A549 (cell line): Measurements from ENCODE around the gene EIF2B2. TPM values are rescaled to one million over a fixed set of nuclear protein-coding genes. Genes with fewer than 3 reads are reported as not detected.

Experiments used
- ATAC-seq, 2 experiments: fragments of 200-7000 bp in 1 of 2; fragments of >200 bp in 1 of 2; cut with Nextera tagmentation in 1 of 2; cut with Tn5 transposase in 1 of 2; 3 replicates each; pipeline versions ENCODE4 v1.8.0 to v1.9.1; 2018 to 2020; ENCODE audit warnings: mild to moderate bottlenecking in 1 of 2, moderate library complexity in 1 of 2
- CTCF ChIA-PET: fragments of 300-600 bp; sonication (Branson Sonifier 250); formaldehyde crosslinking; extraction: SDS; loops from one replicate; lab custom pipeline; 2021; ENCODE audit warnings: antibody characterized with exemption, inconsistent platforms; lab: Yijun Ruan, JAX
- POLR2A ChIA-PET: fragments of 350-600 bp; formaldehyde crosslinking; extraction: SDS; loops from one replicate; lab custom pipeline; 2021; ENCODE audit warnings: antibody characterized with exemption, inconsistent platforms; lab: Yijun Ruan, JAX
- DNase-seq, 2 experiments: peaks; one replicate each; pipeline versions ENCODE4 v3.0.0 to v3.0.0-alpha.2; 2011 to 2016; ENCODE audit warnings: low read depth in 1 of 2, low spot score in 1 of 2
- FAIRE-seq: peaks from 2 replicates; lab custom pipeline; 2011; peaks lifted over from hg19 to GRCh38; lab: Jason Lieb, UNC
- H3K27ac ChIP-seq, 2 experiments: fragments of >200 bp; sonication (Bioruptor Twin); formaldehyde crosslinking; 3 replicates each; pipeline ENCODE4 v1.5.1; 2016 to 2017
- H3K4me1 ChIP-seq: fragments of >200 bp; sonication (Bioruptor Twin); formaldehyde crosslinking; 3 replicates; pipeline ENCODE4 v1.6.1; 2016
- H3K4me2 ChIP-seq: fragments of >200 bp; sonication (Bioruptor Twin); formaldehyde crosslinking; 3 replicates; pipeline ENCODE4 v1.6.1; 2016
- H3K4me3 ChIP-seq: fragments of >200 bp; sonication (Bioruptor Twin); formaldehyde crosslinking; 3 replicates; pipeline ENCODE4 v1.5.1; 2016
- H3K9me3 ChIP-seq: fragments of >200 bp; sonication (Bioruptor Twin); formaldehyde crosslinking; 3 replicates; pipeline ENCODE4 v1.6.1; 2016
- CBX2 ChIP-seq: fragments of 200-600 bp; sonication (generic); IDR thresholded peaks from 2 replicates; pipeline ENCODE4 v1.6.1; 2016; ENCODE audit warnings: low read depth, mild to moderate bottlenecking, borderline replicate concordance
- CBX8 ChIP-seq: fragments of 200-600 bp; sonication (generic); IDR thresholded peaks from 2 replicates; pipeline ENCODE4 v1.6.1; 2016
- CEBPB ChIP-seq, 2 experiments: fragments of >200 bp in 1 of 2; sonication (Bioruptor Twin) in 1 of 2; formaldehyde crosslinking in 1 of 2; IDR thresholded peaks; 2 replicates each; pipeline ENCODE4 v1.6.1; 2012 to 2016
- CHD2 ChIP-seq: fragments of 150-350 bp; IDR thresholded peaks from 2 replicates; pipeline ENCODE4 v1.6.1; 2014; ENCODE audit warnings: low read length; ENCODE audit not compliant: partially characterized antibody
- EHMT2 ChIP-seq: fragments of 200-600 bp; sonication (generic); IDR thresholded peaks from 2 replicates; pipeline ENCODE4 v1.6.1; 2016; ENCODE audit warnings: antibody characterized with exemption, low read depth, mild to moderate bottlenecking, moderate library complexity
- FOSB ChIP-seq: fragments of 250-450 bp; sonication (Bioruptor Pico); IDR thresholded peaks from 2 replicates; pipeline ENCODE4 v1.5.0; 2020; ENCODE audit warnings: mild to moderate bottlenecking, moderate library complexity
- FOXS1 ChIP-seq: fragments of 250-450 bp; sonication (Bioruptor Pico); IDR thresholded peaks from 2 replicates; pipeline ENCODE4 v1.5.0; 2020; ENCODE audit warnings: mild to moderate bottlenecking, moderate library complexity
- HOXB5 ChIP-seq: fragments of 250-450 bp; sonication (Bioruptor Pico); IDR thresholded peaks from 2 replicates; pipeline ENCODE4 v1.5.0; 2020; ENCODE audit warnings: mild to moderate bottlenecking, moderate library complexity
- KDM5A ChIP-seq: fragments of 200-600 bp; sonication (generic); IDR thresholded peaks from 2 replicates; pipeline ENCODE4 v1.6.1; 2016; ENCODE audit warnings: antibody characterized with exemption, mild to moderate bottlenecking
- NFE2L2 ChIP-seq: fragments of 150-350 bp; conservative IDR thresholded peaks from 2 replicates; pipeline ENCODE4 v1.6.1; 2014; ENCODE audit warnings: low read length
- PHF8 ChIP-seq: fragments of 200-600 bp; sonication (generic); IDR thresholded peaks from 2 replicates; pipeline ENCODE4 v1.6.1; 2016; ENCODE audit warnings: low read depth, mild to moderate bottlenecking, antibody characterized with exemption, moderate library complexity, borderline replicate concordance
- RAD21 ChIP-seq, 2 experiments: fragments of >200 bp in 1 of 2; sonication (Bioruptor Twin) in 1 of 2; formaldehyde crosslinking in 1 of 2; IDR thresholded peaks in 1 of 2; conservative IDR thresholded peaks in 1 of 2; 2 replicates in 1 of 2; 3 replicates in 1 of 2; pipeline ENCODE4 v1.6.1; 2012 to 2018; ENCODE audit warnings: inconsistent platforms in 1 of 2
- WGBS: methylation state at CpG from one replicate; pipeline ENCODE4 v1.1.6; 2017; ENCODE audit errors: missing lambda C conversion rate; 5-methylcytosine and 5-hydroxymethylcytosine counted together
- polyA plus RNA-seq, 4 experiments: library from polyadenylated mRNA; depleted of rRNA in 3 of 4; stranded (reverse); fragments of >200 nt; fragmentation: RNase III in 1 of 4; extraction: RNeasy Plus Mini Kit Qiagen cat#74134 plus additional on column Dnase treatment in 1 of 4; gene quantifications; 2 replicates in 3 of 4; 3 replicates in 1 of 4; pipeline ENCODE4 v1.2.3, GENCODE V29; 2011 to 2017
- TF ChIP-seq, protein P1 (sequence below): IDR thresholded peaks from 2 replicates; pipeline ENCODE4 v1.6.1; 2012; ENCODE audit warnings: low read depth, borderline replicate concordance
- TF ChIP-seq, protein P2 (sequence below): fragments of 200-600 bp; sonication (generic); IDR thresholded peaks from 2 replicates; pipeline ENCODE4 v1.6.1; 2016; ENCODE audit warnings: antibody characterized with exemption, mild to moderate bottlenecking, moderate library complexity
- TF ChIP-seq, protein P3 (sequence below): fragments of 150-350 bp; IDR thresholded peaks from 2 replicates; pipeline ENCODE4 v1.6.1; 2014; ENCODE audit warnings: low read depth, mild to moderate bottlenecking, low read length
- TF ChIP-seq, protein P4 (sequence below): fragments of >200 bp; sonication (Bioruptor Twin); formaldehyde crosslinking; IDR thresholded peaks from 3 replicates; pipeline ENCODE4 v1.5.1; 2016

The EIF2B2 gene
- polyA plus RNA-seq, 2 of the 4 experiments (the other 2 are of a cell fraction): 88.4 to 116 TPM

DNA sequence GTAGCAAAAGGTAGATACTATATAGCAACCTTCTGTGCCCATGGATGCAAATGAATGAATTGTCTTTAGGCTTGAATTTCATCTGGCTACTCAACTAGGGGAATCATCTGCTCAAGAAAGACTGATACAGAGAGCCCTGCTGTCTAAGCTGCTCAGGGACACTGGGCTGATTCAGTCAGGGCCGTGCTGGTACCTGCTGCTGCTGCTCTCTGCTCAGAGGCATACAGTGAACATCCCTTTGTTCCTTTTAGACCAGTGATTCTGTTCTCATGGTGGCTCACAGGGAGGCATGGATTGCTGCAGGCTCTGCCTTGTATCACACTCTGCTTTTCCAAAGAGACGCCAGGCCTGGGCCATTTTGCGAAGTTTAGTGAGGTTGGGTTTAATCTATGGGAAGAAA lies 14.1 kb downstream of the EIF2B2 start:
- CTCF ChIA-PET: interaction anchor here (1.5 kb wide), 1 partner anchor 8 kb away, joined by 4 read pairs; no protein-coding TSS in a partner anchor
- DNase-seq: no peak
- no peak overlapping the region for H3K4me3 ChIP-seq
- H3K4me2 ChIP-seq: no peak overlapping the region
- TF ChIP-seq CBX8 (no peak), KDM5A (no peak), CHD2 (no peak), PHF8 (no peak), CEBPB (IDR thresholded peaks at IDR 0.05) (no peak)
- TF ChIP-seq, protein P1, sequence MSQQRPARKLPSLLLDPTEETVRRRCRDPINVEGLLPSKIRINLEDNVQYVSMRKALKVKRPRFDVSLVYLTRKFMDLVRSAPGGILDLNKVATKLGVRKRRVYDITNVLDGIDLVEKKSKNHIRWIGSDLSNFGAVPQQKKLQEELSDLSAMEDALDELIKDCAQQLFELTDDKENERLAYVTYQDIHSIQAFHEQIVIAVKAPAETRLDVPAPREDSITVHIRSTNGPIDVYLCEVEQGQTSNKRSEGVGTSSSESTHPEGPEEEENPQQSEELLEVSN: no peak
- TF ChIP-seq, protein P2, sequence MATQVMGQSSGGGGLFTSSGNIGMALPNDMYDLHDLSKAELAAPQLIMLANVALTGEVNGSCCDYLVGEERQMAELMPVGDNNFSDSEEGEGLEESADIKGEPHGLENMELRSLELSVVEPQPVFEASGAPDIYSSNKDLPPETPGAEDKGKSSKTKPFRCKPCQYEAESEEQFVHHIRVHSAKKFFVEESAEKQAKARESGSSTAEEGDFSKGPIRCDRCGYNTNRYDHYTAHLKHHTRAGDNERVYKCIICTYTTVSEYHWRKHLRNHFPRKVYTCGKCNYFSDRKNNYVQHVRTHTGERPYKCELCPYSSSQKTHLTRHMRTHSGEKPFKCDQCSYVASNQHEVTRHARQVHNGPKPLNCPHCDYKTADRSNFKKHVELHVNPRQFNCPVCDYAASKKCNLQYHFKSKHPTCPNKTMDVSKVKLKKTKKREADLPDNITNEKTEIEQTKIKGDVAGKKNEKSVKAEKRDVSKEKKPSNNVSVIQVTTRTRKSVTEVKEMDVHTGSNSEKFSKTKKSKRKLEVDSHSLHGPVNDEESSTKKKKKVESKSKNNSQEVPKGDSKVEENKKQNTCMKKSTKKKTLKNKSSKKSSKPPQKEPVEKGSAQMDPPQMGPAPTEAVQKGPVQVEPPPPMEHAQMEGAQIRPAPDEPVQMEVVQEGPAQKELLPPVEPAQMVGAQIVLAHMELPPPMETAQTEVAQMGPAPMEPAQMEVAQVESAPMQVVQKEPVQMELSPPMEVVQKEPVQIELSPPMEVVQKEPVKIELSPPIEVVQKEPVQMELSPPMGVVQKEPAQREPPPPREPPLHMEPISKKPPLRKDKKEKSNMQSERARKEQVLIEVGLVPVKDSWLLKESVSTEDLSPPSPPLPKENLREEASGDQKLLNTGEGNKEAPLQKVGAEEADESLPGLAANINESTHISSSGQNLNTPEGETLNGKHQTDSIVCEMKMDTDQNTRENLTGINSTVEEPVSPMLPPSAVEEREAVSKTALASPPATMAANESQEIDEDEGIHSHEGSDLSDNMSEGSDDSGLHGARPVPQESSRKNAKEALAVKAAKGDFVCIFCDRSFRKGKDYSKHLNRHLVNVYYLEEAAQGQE: no peak
- TF ChIP-seq, all 56 proteins: peak for 0
- ATAC-seq (no peak), FAIRE-seq (no peak)
- WGBS: 91% methylated on average over 3 of the region's 3 CpGs
- Histone ChIP-seq H3K9me3 (no peaks in the 10 kb centered on the region), H3K4me1 (peaks cover 4% of the 10 kb centered on the region; the same call in 2 of the 3 replicates), H3K27ac (no peak overlapping the region)
- POLR2A ChIA-PET: no interaction called here

DNA sequence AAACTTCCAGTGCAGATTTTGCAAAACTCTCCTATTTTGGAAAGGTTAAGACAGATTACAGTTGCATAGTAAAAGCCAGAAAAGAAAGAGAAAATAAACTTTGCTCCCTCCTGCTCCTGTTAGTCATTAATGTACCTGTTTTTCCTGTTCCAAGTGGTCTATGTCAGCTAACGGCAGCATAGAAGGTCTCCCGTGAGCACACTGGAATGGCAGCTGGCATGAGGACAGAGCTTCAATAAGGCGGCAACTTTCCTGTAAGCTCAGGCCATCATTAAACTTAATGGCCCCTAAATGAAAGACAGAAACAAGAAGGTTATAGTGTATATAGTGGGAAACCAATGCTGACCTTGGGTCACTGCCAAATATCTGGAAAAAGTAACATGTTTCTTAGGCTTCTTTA lies 16.0 kb downstream of the EIF2B2 start:
- TF ChIP-seq EHMT2: no peak
- TF ChIP-seq HOXB5: no peak
- TF ChIP-seq NFE2L2: no peak
- TF ChIP-seq FOXS1 (CRISPR knock-in tag): no peak
- TF ChIP-seq, protein P3, sequence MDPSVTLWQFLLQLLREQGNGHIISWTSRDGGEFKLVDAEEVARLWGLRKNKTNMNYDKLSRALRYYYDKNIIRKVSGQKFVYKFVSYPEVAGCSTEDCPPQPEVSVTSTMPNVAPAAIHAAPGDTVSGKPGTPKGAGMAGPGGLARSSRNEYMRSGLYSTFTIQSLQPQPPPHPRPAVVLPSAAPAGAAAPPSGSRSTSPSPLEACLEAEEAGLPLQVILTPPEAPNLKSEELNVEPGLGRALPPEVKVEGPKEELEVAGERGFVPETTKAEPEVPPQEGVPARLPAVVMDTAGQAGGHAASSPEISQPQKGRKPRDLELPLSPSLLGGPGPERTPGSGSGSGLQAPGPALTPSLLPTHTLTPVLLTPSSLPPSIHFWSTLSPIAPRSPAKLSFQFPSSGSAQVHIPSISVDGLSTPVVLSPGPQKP: no peak
- TF ChIP-seq CBX2: no peak
- TF ChIP-seq, protein P4, sequence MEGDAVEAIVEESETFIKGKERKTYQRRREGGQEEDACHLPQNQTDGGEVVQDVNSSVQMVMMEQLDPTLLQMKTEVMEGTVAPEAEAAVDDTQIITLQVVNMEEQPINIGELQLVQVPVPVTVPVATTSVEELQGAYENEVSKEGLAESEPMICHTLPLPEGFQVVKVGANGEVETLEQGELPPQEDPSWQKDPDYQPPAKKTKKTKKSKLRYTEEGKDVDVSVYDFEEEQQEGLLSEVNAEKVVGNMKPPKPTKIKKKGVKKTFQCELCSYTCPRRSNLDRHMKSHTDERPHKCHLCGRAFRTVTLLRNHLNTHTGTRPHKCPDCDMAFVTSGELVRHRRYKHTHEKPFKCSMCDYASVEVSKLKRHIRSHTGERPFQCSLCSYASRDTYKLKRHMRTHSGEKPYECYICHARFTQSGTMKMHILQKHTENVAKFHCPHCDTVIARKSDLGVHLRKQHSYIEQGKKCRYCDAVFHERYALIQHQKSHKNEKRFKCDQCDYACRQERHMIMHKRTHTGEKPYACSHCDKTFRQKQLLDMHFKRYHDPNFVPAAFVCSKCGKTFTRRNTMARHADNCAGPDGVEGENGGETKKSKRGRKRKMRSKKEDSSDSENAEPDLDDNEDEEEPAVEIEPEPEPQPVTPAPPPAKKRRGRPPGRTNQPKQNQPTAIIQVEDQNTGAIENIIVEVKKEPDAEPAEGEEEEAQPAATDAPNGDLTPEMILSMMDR: no peak
- DNase-seq (no peak), FAIRE-seq (no peak), ATAC-seq (no peak)
- no peaks in the 10 kb centered on the region for H3K4me1 ChIP-seq
- H3K9me3 ChIP-seq: no peaks in the 10 kb centered on the region
- no peak overlapping the region for H3K27ac ChIP-seq
- whole genome bisulfite sequencing: 91% methylated on average over 3 of the region's 3 CpGs
- H3K4me2 ChIP-seq: no peak overlapping the region
- H3K4me3 ChIP-seq: no peak overlapping the region
- POLR2A ChIA-PET: no interaction called here
- CTCF ChIA-PET: interaction anchor here (0.9 to 2.1 kb wide), 5 partner anchors 13 to 289 kb away, joined by 3 to 10 read pairs (median 3); no protein-coding TSS in a partner anchor

DNA sequence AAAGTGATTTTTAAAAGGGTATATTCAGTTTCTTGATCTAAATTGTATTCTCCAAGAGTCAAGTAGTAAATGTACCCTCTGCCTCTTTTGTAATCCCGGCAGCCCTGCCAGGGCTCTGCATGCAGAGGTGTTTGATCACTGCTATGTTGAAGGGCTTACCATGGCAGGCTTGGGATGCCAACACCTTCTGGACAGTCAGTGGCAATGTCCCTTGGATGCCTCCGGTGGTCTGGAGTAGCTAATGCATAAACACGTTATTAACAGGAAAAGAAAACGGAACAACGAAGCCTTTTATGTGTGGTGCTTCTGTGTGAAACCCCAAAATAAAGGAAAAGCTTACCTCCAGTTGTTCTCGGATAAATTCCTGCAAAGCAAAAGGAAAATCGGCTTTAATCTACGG lies 19.9 kb downstream of the EIF2B2 start:
- CTCF ChIA-PET: interaction anchor here (1.1 to 4.6 kb wide), 9 partner anchors 9 to 162 kb away, joined by 3 to 25 read pairs (median 3); no protein-coding TSS in a partner anchor
- Histone ChIP-seq H3K27ac (no peak overlapping the region), H3K9me3 (no peaks in the 10 kb centered on the region), H3K4me1 (no peaks in the 10 kb centered on the region), H3K4me3 (no peak overlapping the region), H3K4me2 (no peak overlapping the region)
- WGBS: 85% methylated on average over 8 of the region's 8 CpGs
- POLR2A ChIA-PET: no interaction called here
- ATAC-seq (peak; percentile 90 to 91), FAIRE-seq (peak; percentile 54), DNase-seq (peak; percentile 53 to 59)
- TF ChIP-seq PHF8 (no peak), FOSB (CRISPR knock-in tag) (no peak), RAD21 (conservative IDR thresholded peaks at IDR 0.05 in 1 of 2, IDR thresholded peaks at IDR 0.05 in 1 of 2) (peak in 1 of 2 experiments; percentile 36; a peak in 2 of 5 replicates)
- TF ChIP-seq, protein P4: peak; percentile 18; the same call in 1 of the 3 replicates
- TF ChIP-seq, all 56 proteins: peak for 2
